Trophoblast cell (in vitro differentiated cells and primary cell): Measurements from ENCODE around the gene CYTH3.

ENCODE experiments used
- DNase-seq, 2 donors: peaks; one replicate each; pipeline ENCODE4 v3.0.0-alpha.2; 2016
- H2AFZ ChIP-seq: 2 replicates; pipeline ENCODE4 v1.6.1; 2013; ENCODE audit warnings: low read length, moderate library complexity, mild to moderate bottlenecking; ENCODE audit not compliant: insufficient read depth, poor library complexity
- H2AK5ac ChIP-seq: 2 replicates; pipeline ENCODE4 v1.6.1; 2013; ENCODE audit warnings: mild to moderate bottlenecking, low read length
- H2BK120ac ChIP-seq: 2 replicates; pipeline ENCODE4 v1.6.1; 2013; ENCODE audit warnings: low read length, mild to moderate bottlenecking, moderate library complexity; ENCODE audit not compliant: insufficient read depth, poor library complexity
- H2BK12ac ChIP-seq: 2 replicates; pipeline ENCODE4 v1.6.1; 2013; ENCODE audit warnings: mild to moderate bottlenecking, low read length, moderate library complexity
- H2BK5ac ChIP-seq: 2 replicates; pipeline ENCODE4 v1.6.1; 2013; ENCODE audit warnings: low read length, low read depth, moderate library complexity, mild to moderate bottlenecking; ENCODE audit not compliant: poor library complexity
- H3K14ac ChIP-seq: 2 replicates; pipeline ENCODE4 v1.6.1; 2013; ENCODE audit warnings: mild to moderate bottlenecking, low read length
- H3K18ac ChIP-seq: 2 replicates; pipeline ENCODE4 v1.6.1; 2013; ENCODE audit warnings: mild to moderate bottlenecking, low read length
- H3K23ac ChIP-seq: 2 replicates; pipeline ENCODE4 v1.6.1; 2013; ENCODE audit warnings: low read length
- H3K27ac ChIP-seq: 2 replicates; pipeline ENCODE4 v1.5.1; 2013; ENCODE audit warnings: low read depth, mild to moderate bottlenecking, inconsistent platforms, low read length, moderate library complexity
- H3K27me3 ChIP-seq: 2 replicates; pipeline ENCODE4 v1.6.1; 2013; ENCODE audit warnings: inconsistent platforms, mild to moderate bottlenecking, low read length, moderate library complexity; ENCODE audit not compliant: insufficient read depth
- H3K36me3 ChIP-seq, 2 experiments: 1 replicate in 1 of 2; 2 replicates in 1 of 2; pipeline ENCODE4 v1.6.1; 2013; ENCODE audit warnings: low read length in 2 of 2, mild to moderate bottlenecking in 2 of 2, moderate library complexity in 1 of 2; ENCODE audit not compliant: insufficient read depth in 2 of 2, control insufficient read depth in 1 of 2
- H3K4ac ChIP-seq: 2 replicates; pipeline ENCODE4 v1.6.1; 2013; ENCODE audit warnings: low read depth, mild to moderate bottlenecking, low read length, moderate library complexity
- H3K4me1 ChIP-seq, 2 experiments: 1 replicate in 1 of 2; 2 replicates in 1 of 2; pipeline ENCODE4 v1.6.1; 2013; ENCODE audit warnings: low read length in 2 of 2, mild to moderate bottlenecking in 2 of 2, moderate library complexity in 1 of 2; ENCODE audit not compliant: insufficient read depth in 2 of 2, control insufficient read depth in 1 of 2
- H3K4me2 ChIP-seq: 2 replicates; pipeline ENCODE4 v1.6.1; 2013; ENCODE audit warnings: inconsistent platforms, mild to moderate bottlenecking, low read length, moderate library complexity
- H3K4me3 ChIP-seq: 2 replicates; pipeline ENCODE4 v1.5.1; 2013; ENCODE audit warnings: mild to moderate bottlenecking, low read depth, low read length, inconsistent platforms
- H3K79me1 ChIP-seq: one replicate; pipeline ENCODE4 v1.6.1; 2013; ENCODE audit warnings: low read length
- H3K79me2 ChIP-seq: 2 replicates; pipeline ENCODE4 v1.6.1; 2013; ENCODE audit warnings: low read length, mild to moderate bottlenecking; ENCODE audit not compliant: control insufficient read depth, insufficient read depth, poor library complexity
- H3K9ac ChIP-seq: 2 replicates; pipeline ENCODE4 v1.6.1; 2013; ENCODE audit warnings: mild to moderate bottlenecking, low read length
- H3K9me3 ChIP-seq: 2 replicates; pipeline ENCODE4 v1.6.1; 2013; ENCODE audit warnings: low read depth, mild to moderate bottlenecking, control low read depth, inconsistent platforms, low read length; ENCODE audit not compliant: insufficient read depth
- H4K12ac ChIP-seq: 2 replicates; pipeline ENCODE4 v1.6.1; 2013; ENCODE audit warnings: low read depth, mild to moderate bottlenecking, low read length, moderate library complexity
- H4K8ac ChIP-seq: 2 replicates; pipeline ENCODE4 v1.6.1; 2013; ENCODE audit warnings: low read depth, mild to moderate bottlenecking, low read length, moderate library complexity
- H4K91ac ChIP-seq: one replicate; pipeline ENCODE4 v1.6.1; 2013; ENCODE audit warnings: low read depth, mild to moderate bottlenecking, low read length, moderate library complexity
- WGBS: extraction: QIAGEN DNeasy Blood & Tissue Kit; methylation state at CpG from one replicate; pipeline ENCODE4 v1.1.7; 2013; ENCODE audit warnings: missing lambda C conversion rate; ENCODE audit not compliant: insufficient read length, insufficient coverage; ENCODE audit errors: extremely low coverage; 5-methylcytosine and 5-hydroxymethylcytosine counted together

CYTH3 gene

GRCh38 chr7:6288270-6288860, 15.9 kb upstream of the CYTH3 start:
- H3K9me3 ChIP-seq: no peaks in the 10 kb centered on the region
- no peak overlapping the region for H3K23ac ChIP-seq
- WGBS: no CpG with 5 or more reads among the region's 2 CpGs
- no peak for DNase-seq
- no peak overlapping the region for H4K12ac ChIP-seq
- H4K8ac ChIP-seq: no peak overlapping the region
- no peak overlapping the region for H4K91ac ChIP-seq
- H3K4me1 ChIP-seq: peaks cover 11 to 19% of the 10 kb centered on the region in 2 experiments
- H3K79me2 ChIP-seq: peaks cover 4% of the 10 kb centered on the region
- no peaks in the 10 kb centered on the region for H3K36me3 ChIP-seq
- no peak overlapping the region for H2BK5ac ChIP-seq
- H2AFZ ChIP-seq: no peak overlapping the region
- peaks cover 13% of the 10 kb centered on the region for H3K79me1 ChIP-seq
- H3K4ac ChIP-seq: no peak overlapping the region
- no peak overlapping the region for H3K9ac ChIP-seq
- H3K27ac ChIP-seq: no peak overlapping the region
- no peak overlapping the region for H3K14ac ChIP-seq
- no peaks in the 10 kb centered on the region for H3K27me3 ChIP-seq
- H2BK120ac ChIP-seq: no peak overlapping the region
- no peak overlapping the region for H3K4me3 ChIP-seq
- H3K4me2 ChIP-seq: no peak overlapping the region
- H2AK5ac ChIP-seq: no peak overlapping the region
- no peak overlapping the region for H2BK12ac ChIP-seq
- no peak overlapping the region for H3K18ac ChIP-seq

- H4K8ac ChIP-seq: peak overlapping the region; percentile 32
- no peak overlapping the region for H3K18ac ChIP-seq
- H3K14ac ChIP-seq: no peak overlapping the region
- WGBS: no CpG with 5 or more reads among the region's 8 CpGs
- peak overlapping the region; percentile 23 for H3K4me3 ChIP-seq
- no peaks in the 10 kb centered on the region for H3K9me3 ChIP-seq
- no peak overlapping the region for H2AFZ ChIP-seq
- peaks cover 18% of the 10 kb centered on the region for H3K79me1 ChIP-seq
- peaks cover 6% of the 10 kb centered on the region for H3K79me2 ChIP-seq
- peak overlapping the region; percentile 69 for H3K9ac ChIP-seq
- no peak overlapping the region for H2BK5ac ChIP-seq
- H2BK12ac ChIP-seq: no peak overlapping the region
- peak overlapping the region; percentile 43 for H4K91ac ChIP-seq
- H4K12ac ChIP-seq: no peak overlapping the region
- H2BK120ac ChIP-seq: no peak overlapping the region
- H3K4ac ChIP-seq: no peak overlapping the region
- no peaks in the 10 kb centered on the region for H3K27me3 ChIP-seq
- H3K4me2 ChIP-seq: no peak overlapping the region
- no peak overlapping the region for H3K23ac ChIP-seq
- no peak overlapping the region for H2AK5ac ChIP-seq
- H3K36me3 ChIP-seq: no peaks in the 10 kb centered on the region
- peaks cover 15 to 23% of the 10 kb centered on the region in 2 experiments for H3K4me1 ChIP-seq
- no peak overlapping the region for H3K27ac ChIP-seq
- DNase-seq: peak in 1 of 2 donors; percentile 48
These were observed 14.1 kb upstream of the CYTH3 start for GRCh38 chr7:6286486-6286885.

- no peak overlapping the region for H3K18ac ChIP-seq
- peak overlapping the region; percentile 71 for H2BK12ac ChIP-seq
- WGBS: no CpG with 5 or more reads among the region's 20 CpGs
- H3K27me3 ChIP-seq: no peaks in the 10 kb centered on the region
- peak overlapping the region; percentile 33 for H2AK5ac ChIP-seq
- no peak overlapping the region for H3K4ac ChIP-seq
- no peak overlapping the region for H4K12ac ChIP-seq
- peak overlapping the region; percentile 24 for H4K8ac ChIP-seq
- no peak overlapping the region for H2AFZ ChIP-seq
- peak; percentile 94 to 97 for DNase-seq
- no peaks in the 10 kb centered on the region for H3K9me3 ChIP-seq
- no peak overlapping the region for H3K23ac ChIP-seq
- H2BK120ac ChIP-seq: peak overlapping the region; percentile 47
- H3K4me1 ChIP-seq: peaks cover 13 to 17% of the 10 kb centered on the region in 2 experiments
- peak overlapping the region; percentile 59 for H4K91ac ChIP-seq
- no peak overlapping the region for H3K27ac ChIP-seq
- H3K14ac ChIP-seq: peak overlapping the region; percentile 45
- no peak overlapping the region for H3K9ac ChIP-seq
- H3K4me2 ChIP-seq: no peak overlapping the region
- no peak overlapping the region for H3K4me3 ChIP-seq
- H2BK5ac ChIP-seq: peak overlapping the region; percentile 24
- no peaks in the 10 kb centered on the region for H3K36me3 ChIP-seq
- peaks cover 11% of the 10 kb centered on the region for H3K79me1 ChIP-seq
- peaks cover 6% of the 10 kb centered on the region for H3K79me2 ChIP-seq
These were observed 12.3 kb upstream of the CYTH3 start for GRCh38 chr7:6284461-6285360.

GRCh38 chr7:6284055-6284400, 11.6 kb upstream of the CYTH3 start:
- Histone ChIP-seq H3K18ac (peak overlapping the region; percentile 95), H2AFZ (peak overlapping the region; percentile 81), H2BK12ac (peak overlapping the region; percentile 100), H3K27ac (peak overlapping the region; percentile 32), H2BK120ac (peak overlapping the region; percentile 98), H3K9ac (no peak overlapping the region), H4K91ac (peak overlapping the region; percentile 90), H4K8ac (peak overlapping the region; percentile 70), H3K79me1 (peaks cover 11% of the 10 kb centered on the region), H3K9me3 (no peaks in the 10 kb centered on the region), H3K14ac (peak overlapping the region; percentile 74), H2BK5ac (peak overlapping the region; percentile 94), H3K4ac (peak overlapping the region; percentile 15), H3K4me1 (peaks cover 13 to 18% of the 10 kb centered on the region in 2 experiments), H3K79me2 (peaks cover 6% of the 10 kb centered on the region), H3K4me2 (no peak overlapping the region), H3K4me3 (no peak overlapping the region), H2AK5ac (peak overlapping the region; percentile 95), H3K36me3 (no peaks in the 10 kb centered on the region), H3K23ac (no peak overlapping the region), H4K12ac (no peak overlapping the region), H3K27me3 (no peaks in the 10 kb centered on the region)
- no CpG with 5 or more reads among the region's 7 CpGs for WGBS
- peak in 1 of 2 donors; percentile 71 for DNase-seq
